ENCODE data around the gene ZNF710.
"Not testable (repeated sequence)": the region's sequence is repeated elsewhere in the genome, so short reads cannot be mapped to it uniquely, and the experiment has no call there.

Gene ZNF710

GRCh38 chr15:90101969-90102890 is 101.1 kb downstream of the ZNF710 start, which contains the start of gene IDH2:
Gene IDH2 (minus strand): TSS chr15:90102468. CDS start chr15:90102390, 78 bp downstream.
- TF ChIP-seq CTCF (IDR thresholded peaks at IDR 0.05; ENCODE audit: control extremely low read depth, extremely low read depth, low read depth, missing control alignments), result no peak
- DNase-seq (ENCODE audit: extremely low spot score), result peak; percentile 95
- ChIA-PET POLR2A (interaction anchor here (0.6 to 1.4 kb wide), 3 partner anchors 47 to 223 kb away, joined by 4 to 5 read pairs (median 5); no protein-coding TSS in a partner anchor), CTCF (interaction anchor here (0.9 to 1.9 kb wide), 10 partner anchors 16 to 204 kb away, joined by 3 to 6 read pairs (median 4); partner anchors contain the start of genes CIB1 and GDPGP1)

- CTCF ChIA-PET, result interaction anchor here (0.7 to 1.5 kb wide), 5 partner anchors 17 to 349 kb away, joined by 3 read pairs; no protein-coding TSS in a partner anchor
Observed at GRCh38 chr15:90103701-90104329, 102.7 kb downstream of the ZNF710 start.

GRCh38 chr15:90104551-90104950 is 103.4 kb downstream of the ZNF710 start:
- ChIA-PET POLR2A (interaction anchor here (0.6 kb wide), 1 partner anchor 147 kb away, joined by 5 read pairs; no protein-coding TSS in a partner anchor), CTCF (interaction anchor here (1.0 to 2.0 kb wide), 3 partner anchors 37 to 206 kb away, joined by 3 to 5 read pairs (median 3); no protein-coding TSS in a partner anchor)
- no peak for DNase-seq (ENCODE audit: extremely low spot score)
- no peak for TF ChIP-seq CTCF (IDR thresholded peaks at IDR 0.05; ENCODE audit: control extremely low read depth, extremely low read depth, low read depth, missing control alignments)

More at GRCh38 chr15:90103701-90104329, 102.7 kb downstream of the ZNF710 start:
- POLR2A ChIA-PET, result no interaction called here
- TF ChIP-seq CTCF (IDR thresholded peaks at IDR 0.05; ENCODE audit: control extremely low read depth, extremely low read depth, low read depth, missing control alignments), result no peak
- DNase-seq (ENCODE audit: extremely low spot score), result no peak

- DNase-seq (ENCODE audit: extremely low spot score), result no peak
- POLR2A ChIA-PET, result interaction anchor here (0.5 kb wide), 1 partner anchor 282 kb away, joined by 10 read pairs; the partner anchor contains the start of gene IQGAP1
- CTCF ChIA-PET, result interaction anchor here (2.0 kb wide), 1 partner anchor 36 kb away, joined by 5 read pairs; no protein-coding TSS in a partner anchor
Observed at GRCh38 chr15:90105521-90105920, 104.4 kb downstream of the ZNF710 start.

GRCh38 chr15:90106522-90107117 is 105.5 kb downstream of the ZNF710 start:
- POLR2A ChIA-PET, result no interaction called here
- CTCF ChIA-PET, result interaction anchor here (0.7 to 2.0 kb wide), 2 partner anchors 20 to 35 kb away, joined by 4 to 5 read pairs; no protein-coding TSS in a partner anchor
- no peak for TF ChIP-seq CTCF (IDR thresholded peaks at IDR 0.05; ENCODE audit: control extremely low read depth, extremely low read depth, low read depth, missing control alignments)
- DNase-seq (ENCODE audit: extremely low spot score), result no peak

More at GRCh38 chr15:90105521-90105920, 104.4 kb downstream of the ZNF710 start:
- TF ChIP-seq CTCF (IDR thresholded peaks at IDR 0.05; ENCODE audit: control extremely low read depth, extremely low read depth, low read depth, missing control alignments), result no peak

- POLR2A ChIA-PET, result not testable (repeated sequence)
Observed at GRCh38 chr15:90108038-90108437, 106.9 kb downstream of the ZNF710 start.

GRCh38 chr15:90109163-90109751 is 108.1 kb downstream of the ZNF710 start:
- POLR2A ChIA-PET; DNase-seq (ENCODE audit: extremely low spot score); CTCF ChIA-PET: not testable (repeated sequence)

More at GRCh38 chr15:90108038-90108437, 106.9 kb downstream of the ZNF710 start:
- CTCF ChIA-PET; DNase-seq (ENCODE audit: extremely low spot score): not testable (repeated sequence)
